ENCODE results near the gene SPRY4. TPM values are rescaled to one million over a fixed set of nuclear protein-coding genes. Genes with fewer than 3 reads are reported as not detected.

The SPRY4 gene
- polyA plus RNA-seq, 2 of the 4 experiments (the other 2 are of a cell fraction) = 3.4 to 5.7 TPM

DNA sequence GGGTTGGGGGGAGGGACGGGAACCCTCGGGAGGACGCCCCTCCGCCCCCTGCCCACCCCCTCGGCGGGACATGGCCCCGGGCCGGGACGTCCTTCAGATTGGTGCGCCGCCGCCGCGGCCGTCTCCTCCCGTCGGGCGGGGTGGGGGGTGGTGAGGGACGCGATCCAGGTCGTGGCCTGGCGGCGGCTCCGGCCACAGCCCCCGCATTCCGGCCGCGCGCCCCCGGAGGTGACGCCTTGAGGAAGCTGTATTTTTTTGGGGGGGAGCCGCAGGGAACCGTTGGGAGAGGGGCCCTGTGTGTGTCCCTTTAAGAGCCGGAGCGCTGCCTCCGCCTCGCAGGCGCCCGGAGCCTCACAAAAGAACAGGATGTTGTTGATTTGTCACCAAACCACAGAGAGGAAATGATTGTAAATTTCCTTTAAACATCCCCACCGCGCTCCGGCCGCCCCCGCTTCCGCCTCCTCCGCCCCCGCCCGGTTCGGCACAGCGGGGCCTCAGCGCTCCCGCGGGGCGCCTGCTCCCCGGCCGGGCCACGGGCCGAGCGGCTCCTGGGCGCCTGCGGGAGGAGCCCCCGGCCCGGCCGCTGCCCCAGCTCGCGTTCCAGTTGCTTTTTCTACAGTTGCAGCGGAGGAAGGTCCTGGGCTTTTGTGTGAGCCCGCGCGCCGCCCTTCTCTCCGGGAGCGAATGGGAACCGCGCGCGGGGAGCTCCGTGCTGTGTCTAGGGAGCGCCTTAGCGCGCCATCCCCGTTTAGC is 32.1 kb upstream of the SPRY4 start:
- ChIA-PET POLR2A (interaction anchor here (0.6 to 2.8 kb wide), 10 partner anchors 12 to 204 kb away, joined by 3 to 21 read pairs (median 4); partner anchors contain the start of gene SPRY4), CTCF (interaction anchor here (0.6 to 6.4 kb wide), 6 partner anchors 12 to 1562 kb away, joined by 3 to 28 read pairs (median 5); no protein-coding TSS in a partner anchor)
- ATAC-seq = peak; percentile 85
- H3K9me3 ChIP-seq = no peaks in the 10 kb centered on the region
- peaks cover 31% of the 10 kb centered on the region for H3K4me1 ChIP-seq
- WGBS (ENCODE audit: missing lambda C conversion rate) = 2% methylated on average over 33 of the region's 82 CpGs
- peak overlapping the region; percentile 95 for H3K4me2 ChIP-seq
- peak overlapping the region; percentile 68 for H3K4me3 ChIP-seq
- peak; percentile 86 to 87 for DNase-seq (ENCODE audit: low read depth in 1 of 2, low spot score in 1 of 2)
- no peak for FAIRE-seq
- H3K27ac ChIP-seq = peak overlapping the region; percentile 98 to 99
- no peak for TF ChIP-seq HEYL (CRISPR knock-in tag; IDR thresholded peaks at IDR 0.05)
- TF ChIP-seq PHF8 (IDR thresholded peaks at IDR 0.05; ENCODE audit: borderline replicate concordance, low read depth) = peak; percentile 74
- peak in 1 of 2 experiments; percentile 20; a peak in 1 of 5 replicates for TF ChIP-seq EP300 (IDR thresholded peaks at IDR 0.05)
- TF ChIP-seq RNF2 (IDR thresholded peaks at IDR 0.05; ENCODE audit: borderline replicate concordance, low read depth) = no peak
- no peak for TF ChIP-seq POLR2AphosphoS2 (conservative IDR thresholded peaks at IDR 0.05; ENCODE audit: low read length)
- TF ChIP-seq CHD2 (IDR thresholded peaks at IDR 0.05; ENCODE audit: low read length, partially characterized antibody) = no peak
- TF ChIP-seq MYC (IDR thresholded peaks at IDR 0.05; ENCODE audit: borderline replicate concordance, low read length) = no peak; the same call in 1 of the 2 replicates
- no peak for TF ChIP-seq EHF (CRISPR knock-in tag; IDR thresholded peaks at IDR 0.05)
- TF ChIP-seq ZC3H11A (IDR thresholded peaks at IDR 0.05) = no peak
- TF ChIP-seq, protein P1, sequence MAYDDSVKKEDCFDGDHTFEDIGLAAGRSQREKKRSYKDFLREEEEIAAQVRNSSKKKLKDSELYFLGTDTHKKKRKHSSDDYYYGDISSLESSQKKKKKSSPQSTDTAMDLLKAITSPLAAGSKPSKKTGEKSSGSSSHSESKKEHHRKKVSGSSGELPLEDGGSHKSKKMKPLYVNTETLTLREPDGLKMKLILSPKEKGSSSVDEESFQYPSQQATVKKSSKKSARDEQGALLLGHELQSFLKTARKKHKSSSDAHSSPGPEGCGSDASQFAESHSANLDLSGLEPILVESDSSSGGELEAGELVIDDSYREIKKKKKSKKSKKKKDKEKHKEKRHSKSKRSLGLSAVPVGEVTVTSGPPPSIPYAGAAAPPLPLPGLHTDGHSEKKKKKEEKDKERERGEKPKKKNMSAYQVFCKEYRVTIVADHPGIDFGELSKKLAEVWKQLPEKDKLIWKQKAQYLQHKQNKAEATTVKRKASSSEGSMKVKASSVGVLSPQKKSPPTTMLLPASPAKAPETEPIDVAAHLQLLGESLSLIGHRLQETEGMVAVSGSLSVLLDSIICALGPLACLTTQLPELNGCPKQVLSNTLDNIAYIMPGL (CRISPR knock-in tag; IDR thresholded peaks at IDR 0.05; ENCODE audit: borderline replicate concordance) = no peak
- TF ChIP-seq NR3C1 (IDR thresholded peaks at IDR 0.05) = no peak
- TF ChIP-seq HOXB13 (CRISPR knock-in tag; IDR thresholded peaks at IDR 0.05; ENCODE audit: low read depth) = no peak
- TF ChIP-seq GATA3 (IDR thresholded peaks at IDR 0.05; ENCODE audit: borderline replicate concordance) = peak; percentile 39
- TF ChIP-seq, protein P2, sequence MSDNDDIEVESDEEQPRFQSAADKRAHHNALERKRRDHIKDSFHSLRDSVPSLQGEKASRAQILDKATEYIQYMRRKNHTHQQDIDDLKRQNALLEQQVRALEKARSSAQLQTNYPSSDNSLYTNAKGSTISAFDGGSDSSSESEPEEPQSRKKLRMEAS (IDR thresholded peaks at IDR 0.05) = 0 out of 2 replicates have a peak, but pooled peaks have one; percentile 22
- no peak for TF ChIP-seq RCOR1 (IDR thresholded peaks at IDR 0.05; ENCODE audit: low read depth, low read length)
- no peak for TF ChIP-seq RFX5 (IDR thresholded peaks at IDR 0.05)
- peak; percentile 68 for TF ChIP-seq POLR2A (IDR thresholded peaks at IDR 0.05; ENCODE audit: low read length)
- TF ChIP-seq KDM5A (IDR thresholded peaks at IDR 0.05) = no peak
- TF ChIP-seq NPAS2 (CRISPR knock-in tag; IDR thresholded peaks at IDR 0.05; ENCODE audit: borderline replicate concordance) = no peak
- TF ChIP-seq ZSCAN20 (CRISPR knock-in tag; IDR thresholded peaks at IDR 0.05) = no peak
- peak in 1 of 2 experiments; percentile 5; a peak in 1 of 4 replicates for TF ChIP-seq CEBPB (IDR thresholded peaks at IDR 0.05)
- no peak for TF ChIP-seq TP53 (CRISPR knock-in tag; IDR thresholded peaks at IDR 0.05)
- TF ChIP-seq CBX8 (IDR thresholded peaks at IDR 0.05) = no peak
- TF ChIP-seq SREBF2 (IDR thresholded peaks at IDR 0.05) = no peak
- TF ChIP-seq CBX2 (IDR thresholded peaks at IDR 0.05; ENCODE audit: borderline replicate concordance, low read depth) = no peak
- TF ChIP-seq HDAC2 (IDR thresholded peaks at IDR 0.05) = no peak
- TF ChIP-seq JUN (IDR thresholded peaks at IDR 0.05) = peak; percentile 86 to 87; a peak in 3 of 5 replicates
- no peak for TF ChIP-seq ZFP36 (IDR thresholded peaks at IDR 0.05; ENCODE audit: borderline replicate concordance, partially characterized antibody)
- TF ChIP-seq, protein P3, sequence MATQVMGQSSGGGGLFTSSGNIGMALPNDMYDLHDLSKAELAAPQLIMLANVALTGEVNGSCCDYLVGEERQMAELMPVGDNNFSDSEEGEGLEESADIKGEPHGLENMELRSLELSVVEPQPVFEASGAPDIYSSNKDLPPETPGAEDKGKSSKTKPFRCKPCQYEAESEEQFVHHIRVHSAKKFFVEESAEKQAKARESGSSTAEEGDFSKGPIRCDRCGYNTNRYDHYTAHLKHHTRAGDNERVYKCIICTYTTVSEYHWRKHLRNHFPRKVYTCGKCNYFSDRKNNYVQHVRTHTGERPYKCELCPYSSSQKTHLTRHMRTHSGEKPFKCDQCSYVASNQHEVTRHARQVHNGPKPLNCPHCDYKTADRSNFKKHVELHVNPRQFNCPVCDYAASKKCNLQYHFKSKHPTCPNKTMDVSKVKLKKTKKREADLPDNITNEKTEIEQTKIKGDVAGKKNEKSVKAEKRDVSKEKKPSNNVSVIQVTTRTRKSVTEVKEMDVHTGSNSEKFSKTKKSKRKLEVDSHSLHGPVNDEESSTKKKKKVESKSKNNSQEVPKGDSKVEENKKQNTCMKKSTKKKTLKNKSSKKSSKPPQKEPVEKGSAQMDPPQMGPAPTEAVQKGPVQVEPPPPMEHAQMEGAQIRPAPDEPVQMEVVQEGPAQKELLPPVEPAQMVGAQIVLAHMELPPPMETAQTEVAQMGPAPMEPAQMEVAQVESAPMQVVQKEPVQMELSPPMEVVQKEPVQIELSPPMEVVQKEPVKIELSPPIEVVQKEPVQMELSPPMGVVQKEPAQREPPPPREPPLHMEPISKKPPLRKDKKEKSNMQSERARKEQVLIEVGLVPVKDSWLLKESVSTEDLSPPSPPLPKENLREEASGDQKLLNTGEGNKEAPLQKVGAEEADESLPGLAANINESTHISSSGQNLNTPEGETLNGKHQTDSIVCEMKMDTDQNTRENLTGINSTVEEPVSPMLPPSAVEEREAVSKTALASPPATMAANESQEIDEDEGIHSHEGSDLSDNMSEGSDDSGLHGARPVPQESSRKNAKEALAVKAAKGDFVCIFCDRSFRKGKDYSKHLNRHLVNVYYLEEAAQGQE (IDR thresholded peaks at IDR 0.05) = no peak
- TF ChIP-seq NFE2L2 (conservative IDR thresholded peaks at IDR 0.05; ENCODE audit: low read length) = no peak
- no peak for TF ChIP-seq BHLHE40 (IDR thresholded peaks at IDR 0.05; ENCODE audit: low read depth, low read length)
- TF ChIP-seq, protein P4, sequence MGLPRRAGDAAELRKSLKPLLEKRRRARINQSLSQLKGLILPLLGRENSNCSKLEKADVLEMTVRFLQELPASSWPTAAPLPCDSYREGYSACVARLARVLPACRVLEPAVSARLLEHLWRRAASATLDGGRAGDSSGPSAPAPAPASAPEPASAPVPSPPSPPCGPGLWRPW (IDR thresholded peaks at IDR 0.05) = no peak
- TF ChIP-seq, protein P5, sequence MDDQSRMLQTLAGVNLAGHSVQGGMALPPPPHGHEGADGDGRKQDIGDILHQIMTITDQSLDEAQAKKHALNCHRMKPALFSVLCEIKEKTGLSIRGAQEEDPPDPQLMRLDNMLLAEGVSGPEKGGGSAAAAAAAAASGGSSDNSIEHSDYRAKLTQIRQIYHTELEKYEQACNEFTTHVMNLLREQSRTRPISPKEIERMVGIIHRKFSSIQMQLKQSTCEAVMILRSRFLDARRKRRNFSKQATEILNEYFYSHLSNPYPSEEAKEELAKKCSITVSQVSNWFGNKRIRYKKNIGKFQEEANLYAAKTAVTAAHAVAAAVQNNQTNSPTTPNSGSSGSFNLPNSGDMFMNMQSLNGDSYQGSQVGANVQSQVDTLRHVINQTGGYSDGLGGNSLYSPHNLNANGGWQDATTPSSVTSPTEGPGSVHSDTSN (IDR thresholded peaks at IDR 0.05) = no peak
- no peak for TF ChIP-seq EHMT2 (IDR thresholded peaks at IDR 0.05; ENCODE audit: low read depth)
- no peak for TF ChIP-seq HOXA7 (CRISPR knock-in tag; IDR thresholded peaks at IDR 0.05)

Data from A549 (cell line).